Progenitor cell of endocrine pancreas (in vitro differentiated cells): ENCODE data around the gene KPNB1. TPM values are rescaled to one million over a fixed set of nuclear protein-coding genes. Genes with fewer than 3 reads are reported as not detected.
A peak's percentile ranks its signal among the peaks of the same experiment; 100 is the strongest.

Source experiments
- DNase-seq: peaks from one replicate; pipeline ENCODE4 v3.0.0; 2021; ENCODE audit warnings: low spot score; ENCODE audit not compliant: unreplicated experiment
- H3K27ac Mint-ChIP-seq: 2 replicates; pipeline ENCODE4 v1.8.0; 2021; ENCODE audit warnings: mild to moderate bottlenecking, moderate library complexity, mixed read lengths
- H3K27me3 Mint-ChIP-seq: 2 replicates; pipeline ENCODE4 v1.8.0; 2021; ENCODE audit warnings: mixed read lengths
- H3K36me3 Mint-ChIP-seq: 2 replicates; pipeline ENCODE4 v1.8.0; 2022; ENCODE audit warnings: mixed read lengths; ENCODE audit not compliant: insufficient read depth
- H3K4me1 Mint-ChIP-seq: 2 replicates; pipeline ENCODE4 v1.8.0; 2021; ENCODE audit warnings: low read depth, mixed read lengths
- H3K4me3 Mint-ChIP-seq: 2 replicates; pipeline ENCODE4 v1.8.0; 2021; ENCODE audit warnings: low read depth, mild to moderate bottlenecking, moderate library complexity, mixed read lengths
- H3K9me3 Mint-ChIP-seq: 2 replicates; pipeline ENCODE4 v1.8.0; 2021; ENCODE audit warnings: low read depth, mixed read lengths
- total RNA-seq: library from RNA; stranded (reverse); gene quantifications from 2 replicates; pipeline ENCODE4 v1.2.1, GENCODE V29; 2021
- TF ChIP-seq, protein P1 (sequence below): fragments of 200-600 bp; sonication (generic); IDR thresholded peaks from one replicate; pipeline ENCODE4 v1.5.0; 2021; ENCODE audit warnings: antibody characterized with exemption, mild to moderate bottlenecking; ENCODE audit not compliant: unreplicated experiment

The KPNB1 gene
- total RNA-seq, 1 donor from 2014 or later: 386 TPM

DNA sequence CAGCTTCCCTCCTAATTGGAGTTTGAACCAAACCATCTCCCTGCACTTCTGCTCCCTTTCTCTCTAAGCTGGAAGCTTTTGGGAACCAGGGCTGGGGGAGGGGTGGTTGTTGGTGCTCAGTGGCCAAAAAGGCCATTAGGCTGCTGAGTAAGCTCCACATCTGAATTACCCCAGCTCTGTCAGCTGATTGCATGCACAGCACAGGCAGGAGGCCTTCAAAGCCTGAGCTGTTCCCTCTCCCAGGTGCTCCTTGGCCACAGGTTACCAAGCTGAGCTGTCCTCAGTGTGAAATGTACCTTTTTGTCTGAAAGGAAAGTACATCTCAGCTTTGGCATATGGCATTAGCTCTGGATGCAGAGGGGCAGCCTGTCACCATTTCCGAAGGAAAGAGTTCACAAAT, 38.0 kb downstream of the KPNB1 start:
- no peaks in the 10 kb centered on the region for H3K9me3 Mint-ChIP-seq
- peaks cover 3% of the 10 kb centered on the region for H3K27me3 Mint-ChIP-seq
- no peak for DNase-seq
- TF ChIP-seq, protein P1, sequence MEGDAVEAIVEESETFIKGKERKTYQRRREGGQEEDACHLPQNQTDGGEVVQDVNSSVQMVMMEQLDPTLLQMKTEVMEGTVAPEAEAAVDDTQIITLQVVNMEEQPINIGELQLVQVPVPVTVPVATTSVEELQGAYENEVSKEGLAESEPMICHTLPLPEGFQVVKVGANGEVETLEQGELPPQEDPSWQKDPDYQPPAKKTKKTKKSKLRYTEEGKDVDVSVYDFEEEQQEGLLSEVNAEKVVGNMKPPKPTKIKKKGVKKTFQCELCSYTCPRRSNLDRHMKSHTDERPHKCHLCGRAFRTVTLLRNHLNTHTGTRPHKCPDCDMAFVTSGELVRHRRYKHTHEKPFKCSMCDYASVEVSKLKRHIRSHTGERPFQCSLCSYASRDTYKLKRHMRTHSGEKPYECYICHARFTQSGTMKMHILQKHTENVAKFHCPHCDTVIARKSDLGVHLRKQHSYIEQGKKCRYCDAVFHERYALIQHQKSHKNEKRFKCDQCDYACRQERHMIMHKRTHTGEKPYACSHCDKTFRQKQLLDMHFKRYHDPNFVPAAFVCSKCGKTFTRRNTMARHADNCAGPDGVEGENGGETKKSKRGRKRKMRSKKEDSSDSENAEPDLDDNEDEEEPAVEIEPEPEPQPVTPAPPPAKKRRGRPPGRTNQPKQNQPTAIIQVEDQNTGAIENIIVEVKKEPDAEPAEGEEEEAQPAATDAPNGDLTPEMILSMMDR: no peak
- H3K27ac Mint-ChIP-seq: peak overlapping the region; percentile 53
- H3K4me3 Mint-ChIP-seq: no peak overlapping the region
- peaks cover 22% of the 10 kb centered on the region for H3K36me3 Mint-ChIP-seq
- H3K4me1 Mint-ChIP-seq: peaks cover 14% of the 10 kb centered on the region

DNA sequence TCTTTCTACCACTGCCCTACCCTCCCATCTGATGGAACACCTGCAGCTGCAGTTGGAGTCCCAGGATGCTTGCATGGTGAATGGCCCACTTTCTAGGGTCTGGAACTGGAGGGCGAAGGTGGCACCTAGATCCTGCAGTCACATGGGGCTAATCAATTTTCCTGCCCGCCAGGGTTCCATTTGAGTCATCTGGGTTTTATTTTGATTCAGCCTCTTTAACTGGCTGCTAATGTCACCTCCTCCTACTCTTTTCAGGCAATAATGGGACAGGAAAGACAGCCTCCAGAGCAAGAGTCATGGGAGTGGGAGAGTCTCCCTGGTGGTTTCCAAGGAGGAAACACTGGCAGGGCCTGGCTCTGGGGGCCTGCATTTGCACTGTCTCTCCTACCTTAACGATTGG, 40.4 kb downstream of the KPNB1 start:
- Mint-ChIP-seq H3K27me3 (peaks cover 6% of the 10 kb centered on the region), H3K4me1 (peaks cover 24% of the 10 kb centered on the region), H3K27ac (no peak overlapping the region), H3K4me3 (no peak overlapping the region), H3K9me3 (no peaks in the 10 kb centered on the region), H3K36me3 (peaks cover 11% of the 10 kb centered on the region)
- TF ChIP-seq, protein P1: no peak
- DNase-seq: no peak

DNA sequence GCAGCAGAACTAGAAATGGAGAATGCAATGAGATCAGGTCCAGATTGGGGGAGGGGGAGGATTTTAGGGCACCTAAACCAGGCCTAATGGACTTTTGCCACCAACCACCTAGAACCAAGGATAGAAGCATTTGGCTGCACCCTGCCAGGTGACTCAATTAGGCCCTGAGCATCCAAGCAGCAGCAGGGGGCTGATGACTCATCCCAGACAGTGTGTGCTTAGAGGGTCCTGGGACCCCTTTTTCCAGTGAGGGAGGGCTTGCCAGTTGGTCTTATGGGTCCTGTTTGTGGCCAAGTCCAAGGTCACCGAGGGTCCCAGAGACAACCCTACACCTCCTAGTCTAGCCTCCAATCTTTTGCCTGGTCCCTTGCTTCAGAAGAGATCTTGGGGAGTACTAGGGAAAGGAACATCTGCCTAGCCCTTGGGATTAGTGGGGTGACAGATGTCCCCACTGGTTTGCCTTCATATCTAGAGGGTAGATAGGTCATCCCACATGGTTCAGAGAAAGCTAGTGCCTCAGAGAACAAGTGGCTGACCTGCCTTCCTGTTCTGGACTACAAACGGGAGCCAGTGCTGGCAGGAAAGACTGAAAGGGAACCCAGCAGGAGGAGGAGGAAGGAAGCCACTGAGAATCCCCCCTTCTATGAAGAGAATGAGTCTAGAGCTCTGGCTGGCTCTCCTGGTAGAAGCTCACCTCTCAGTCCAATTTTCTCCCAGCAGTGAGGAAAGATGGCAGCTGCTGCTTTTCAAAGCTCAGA, 42.6 kb downstream of the KPNB1 start:
- TF ChIP-seq, protein P1: no peak
- DNase-seq: no peak

DNA sequence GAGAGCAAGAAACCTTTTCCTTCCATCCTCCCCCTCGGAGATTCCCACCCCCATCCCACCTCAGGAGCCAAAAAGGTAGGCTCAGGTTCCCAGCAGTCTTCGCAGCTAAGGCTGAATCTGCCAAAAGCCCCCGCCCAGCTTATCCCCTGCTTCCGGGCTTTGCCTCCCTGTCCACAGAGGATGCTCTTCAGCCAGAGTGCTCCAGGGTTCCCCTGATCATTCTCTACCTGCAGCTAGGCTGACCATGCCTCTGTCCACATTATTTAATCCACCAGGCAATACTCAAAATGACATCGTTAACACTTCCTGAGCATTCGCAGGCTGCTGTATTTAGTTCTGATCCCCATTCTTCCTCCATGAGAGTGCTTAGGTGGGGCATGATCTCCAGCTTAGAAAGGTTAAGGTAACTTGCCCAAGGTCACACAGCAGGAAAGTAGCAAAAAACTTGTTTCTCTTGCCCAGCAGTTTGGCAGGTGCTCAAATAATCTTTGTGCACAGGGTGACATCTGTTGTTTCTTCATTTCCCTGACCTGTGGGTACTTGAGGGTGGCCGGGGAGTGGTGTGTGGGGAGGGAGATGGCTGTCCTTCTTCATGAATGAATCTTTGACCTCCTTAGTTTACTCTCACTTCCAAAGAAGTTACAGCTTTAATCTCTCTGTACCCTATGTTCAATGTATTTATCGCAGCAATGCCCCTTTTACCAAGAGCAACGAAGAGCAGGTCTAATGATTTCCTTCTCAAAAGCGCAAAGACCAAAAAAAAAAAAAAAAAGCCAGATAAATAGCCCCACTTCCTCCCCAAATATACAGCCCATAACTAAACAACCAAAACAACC, 43.4 kb downstream of the KPNB1 start:
- peak overlapping the region; percentile 80 for H3K4me3 Mint-ChIP-seq
- peaks cover 6% of the 10 kb centered on the region for H3K27me3 Mint-ChIP-seq
- H3K27ac Mint-ChIP-seq: peak overlapping the region; percentile 73
- no peak for DNase-seq
- TF ChIP-seq, protein P1: no peak
- H3K9me3 Mint-ChIP-seq: no peaks in the 10 kb centered on the region
- H3K4me1 Mint-ChIP-seq: peaks cover 16% of the 10 kb centered on the region
- H3K36me3 Mint-ChIP-seq: peaks cover 4% of the 10 kb centered on the region

More for the DNA sequence above, 42.6 kb downstream of the KPNB1 start:
- Mint-ChIP-seq H3K4me1 (peaks cover 17% of the 10 kb centered on the region), H3K27ac (no peak overlapping the region), H3K9me3 (no peaks in the 10 kb centered on the region), H3K36me3 (peaks cover 4% of the 10 kb centered on the region), H3K4me3 (no peak overlapping the region), H3K27me3 (peaks cover 6% of the 10 kb centered on the region)

DNA sequence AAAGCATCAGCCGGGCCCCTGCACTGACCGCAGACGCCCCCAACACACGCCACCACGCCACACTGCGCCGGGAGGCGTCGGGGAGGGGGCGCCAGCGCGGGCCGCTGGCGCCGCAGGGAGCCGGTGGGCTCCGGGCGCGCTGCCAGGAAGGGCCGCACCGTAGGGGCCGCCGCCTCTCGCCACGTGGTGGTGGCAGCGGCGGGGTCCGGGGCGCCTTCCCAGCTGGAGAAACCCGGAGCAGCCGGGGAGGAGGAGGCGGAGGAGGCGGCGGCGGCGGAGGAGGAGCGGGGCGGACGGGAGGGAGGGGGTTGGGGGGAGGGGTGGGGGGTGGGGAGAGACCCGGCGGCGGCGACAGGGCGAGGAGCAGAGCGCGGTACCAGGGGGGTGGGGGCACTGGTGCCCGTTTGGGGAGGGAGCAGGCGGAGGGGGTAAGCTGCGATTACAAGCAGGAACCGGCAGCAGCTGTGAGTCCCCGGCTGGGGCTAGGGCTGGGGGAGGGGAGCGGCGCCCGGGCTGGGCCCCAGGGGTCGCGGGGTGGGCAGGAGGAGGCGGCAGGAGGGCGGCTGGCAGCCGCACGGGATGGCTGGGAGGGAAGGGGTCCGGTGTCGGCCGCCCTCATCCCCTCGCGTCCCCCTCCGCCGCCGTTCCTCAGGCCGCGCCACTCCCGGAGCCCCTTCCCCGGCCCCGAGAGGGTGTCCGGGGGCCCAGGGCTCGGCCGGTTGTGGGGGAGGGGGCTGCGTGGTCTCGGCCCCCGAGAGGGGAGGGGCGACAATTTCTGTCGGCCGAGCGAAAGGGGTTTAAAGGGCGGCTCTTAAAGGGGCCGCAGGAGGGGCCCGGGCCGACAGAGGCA, 44.2 kb downstream of the KPNB1 start, which contains the start of gene TBKBP1:
TBKBP1 (plus strand) TSS at position 431 of the 850 bp plus-strand sequence. CDS start 1,952 bp downstream, outside the sequence.
- Mint-ChIP-seq H3K4me1 (peaks cover 16% of the 10 kb centered on the region), H3K4me3 (peak within 1 kb of the TSS; percentile 90), H3K27me3 (peaks cover 6% of the 10 kb centered on the region), H3K9me3 (no peaks in the 10 kb centered on the region), H3K36me3 (peaks cover 4% of the 10 kb centered on the region), H3K27ac (peak within 1 kb of the TSS; percentile 82)
- peak; percentile 80 for DNase-seq
- TF ChIP-seq, protein P1: no peak
